ENCODE results near the gene ZYX.
A peak's percentile ranks its signal among the peaks of the same experiment; 100 is the strongest.
"Not testable (repeated sequence)": the region's sequence is repeated elsewhere in the genome, so short reads cannot be mapped to it uniquely, and the experiment has no call there.

Gene ZYX

GRCh38 chr7:143398616-143399015, 17.5 kb downstream of the ZYX start:
- DNase-seq: no peak

- DNase-seq: no peak
Observed at GRCh38 chr7:143399151-143399550, 18.0 kb downstream of the ZYX start.

GRCh38 chr7:143399642-143400041, 18.5 kb downstream of the ZYX start:
- DNase-seq: no peak

GRCh38 chr7:143401265-143401664, 20.1 kb downstream of the ZYX start:
- no peak for DNase-seq

GRCh38 chr7:143402233-143402632, 21.1 kb downstream of the ZYX start:
- not testable (repeated sequence) for DNase-seq

GRCh38 chr7:143405173-143406001, 24.2 kb downstream of the ZYX start:
- DNase-seq: no peak

- DNase-seq: no peak
Observed at GRCh38 chr7:143406002-143406357, 24.8 kb downstream of the ZYX start.

- no peak for DNase-seq
Observed at GRCh38 chr7:143407287-143408251, 26.4 kb downstream of the ZYX start.

GRCh38 chr7:143408252-143408685, 27.1 kb downstream of the ZYX start:
- no peak for DNase-seq

- no peak for DNase-seq
Observed at GRCh38 chr7:143408686-143409561, 27.8 kb downstream of the ZYX start, which contains the start of gene EPHA1. TSS of gene EPHA1 (minus strand) at chr7:143408856. CDS start at chr7:143408805, 51 bp downstream.

- DNase-seq: peak; percentile 90
Observed at GRCh38 chr7:143410521-143411004, 29.4 kb downstream of the ZYX start.

GRCh38 chr7:143411976-143412708, 31.0 kb downstream of the ZYX start:
- DNase-seq: no peak

- no peak for DNase-seq
Observed at GRCh38 chr7:143413123-143413522, 32.0 kb downstream of the ZYX start.

GRCh38 chr7:143415209-143415608, 34.1 kb downstream of the ZYX start:
- not testable (repeated sequence) for DNase-seq

GRCh38 chr7:143415742-143416397, 34.7 kb downstream of the ZYX start:
- no peak for DNase-seq

- DNase-seq: no peak
Observed at GRCh38 chr7:143416565-143417149, 35.5 kb downstream of the ZYX start.

- no peak for DNase-seq
Observed at GRCh38 chr7:143417734-143418383, 36.7 kb downstream of the ZYX start.

GRCh38 chr7:143418681-143419458, 37.7 kb downstream of the ZYX start:
- DNase-seq: no peak

GRCh38 chr7:143419880-143420279, 38.7 kb downstream of the ZYX start:
- no peak for DNase-seq

Measured in SIG-M5 (cell line).